ENCODE measurements around the gene CNTNAP5.

CNTNAP5 gene

DNA sequence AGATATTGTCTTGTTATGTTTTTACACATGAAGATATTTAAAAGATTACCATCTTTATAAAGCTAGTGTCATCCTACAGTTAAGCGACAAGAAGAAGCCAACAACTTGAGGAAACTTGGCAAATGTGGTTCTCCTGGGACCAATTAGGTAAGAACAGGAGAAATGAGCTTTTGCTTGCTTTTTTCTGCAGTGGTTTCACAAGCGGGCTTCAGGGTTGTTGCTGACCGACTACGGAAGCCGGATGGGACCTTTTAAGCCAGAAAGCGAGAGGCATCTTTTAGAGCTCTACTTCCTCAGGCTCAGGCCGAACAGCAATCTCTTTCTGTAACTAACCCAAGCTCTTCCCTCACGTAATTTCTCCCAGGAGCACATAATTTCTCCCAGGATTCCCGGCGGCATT is 256.5 kb downstream of the CNTNAP5 start:
- no peak for DNase-seq

GRCh38 chr2:124283096-124283495 is 258.0 kb downstream of the CNTNAP5 start:
- no peak for DNase-seq

GRCh38 chr2:124286089-124286783 is 261.1 kb downstream of the CNTNAP5 start:
- no peak for DNase-seq

- no peak for DNase-seq
These were observed 264.0 kb downstream of the CNTNAP5 start for GRCh38 chr2:124289060-124289459.

DNA sequence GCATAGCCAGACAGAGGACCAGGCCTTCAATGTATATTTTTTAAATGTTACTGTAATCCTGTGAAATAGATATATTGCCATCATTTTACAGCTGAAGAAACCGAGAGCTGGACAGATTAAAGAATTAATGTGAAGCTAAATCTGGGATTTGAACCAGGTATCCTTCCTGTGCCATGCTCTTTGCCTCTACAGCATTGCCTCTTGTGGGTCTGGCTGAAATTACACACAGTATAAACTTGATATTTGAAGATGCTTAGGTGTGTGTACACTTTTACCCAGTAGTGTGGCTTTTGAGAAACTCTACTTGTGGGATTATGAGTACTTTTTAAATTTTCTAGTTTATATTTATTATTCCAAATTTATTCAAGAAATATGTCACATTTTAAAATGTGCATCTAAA is 264.5 kb downstream of the CNTNAP5 start:
- DNase-seq, result no peak

DNA sequence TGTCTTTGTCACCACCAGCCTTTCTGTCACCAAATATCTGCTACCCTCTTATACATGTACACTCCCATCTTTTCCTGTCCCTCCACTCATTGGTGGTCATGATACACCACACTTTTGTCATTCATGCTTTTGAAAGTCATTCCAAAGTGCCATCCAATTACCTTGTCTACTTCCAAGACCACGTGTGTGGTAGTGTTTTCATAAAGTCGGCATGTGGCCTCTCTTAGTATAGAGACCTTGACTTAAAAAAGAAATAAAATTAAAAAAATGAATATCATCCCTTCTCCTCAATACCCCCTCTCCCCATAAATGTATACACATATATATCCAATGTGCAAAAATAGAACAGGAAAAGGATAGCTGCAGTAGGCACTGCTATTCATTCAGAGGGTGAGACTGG is 271.4 kb downstream of the CNTNAP5 start:
- no peak for DNase-seq

DNA sequence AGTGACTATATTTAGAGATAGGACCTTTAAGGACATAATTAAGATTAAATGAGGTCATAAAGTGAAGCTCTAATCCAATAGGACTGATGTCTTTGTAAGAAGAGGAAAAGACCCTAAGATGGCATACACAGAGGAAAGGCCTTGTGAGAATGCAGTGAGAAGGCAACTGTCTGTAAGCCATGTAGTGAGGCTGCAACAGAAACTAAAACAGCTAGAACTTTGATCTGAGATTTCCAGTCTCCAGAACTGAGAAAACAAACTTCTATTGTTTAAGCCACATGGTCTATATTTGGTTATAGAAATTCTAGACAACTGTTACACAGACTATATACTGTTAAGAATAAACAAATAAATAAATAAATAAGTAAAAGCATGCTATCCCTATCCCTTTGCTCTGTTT is 276.8 kb downstream of the CNTNAP5 start:
- no peak for DNase-seq

- no peak for DNase-seq
These were observed 283.4 kb downstream of the CNTNAP5 start for GRCh38 chr2:124308319-124309062.

GRCh38 chr2:124309563-124310138 is 284.6 kb downstream of the CNTNAP5 start:
- DNase-seq, result no peak

DNA sequence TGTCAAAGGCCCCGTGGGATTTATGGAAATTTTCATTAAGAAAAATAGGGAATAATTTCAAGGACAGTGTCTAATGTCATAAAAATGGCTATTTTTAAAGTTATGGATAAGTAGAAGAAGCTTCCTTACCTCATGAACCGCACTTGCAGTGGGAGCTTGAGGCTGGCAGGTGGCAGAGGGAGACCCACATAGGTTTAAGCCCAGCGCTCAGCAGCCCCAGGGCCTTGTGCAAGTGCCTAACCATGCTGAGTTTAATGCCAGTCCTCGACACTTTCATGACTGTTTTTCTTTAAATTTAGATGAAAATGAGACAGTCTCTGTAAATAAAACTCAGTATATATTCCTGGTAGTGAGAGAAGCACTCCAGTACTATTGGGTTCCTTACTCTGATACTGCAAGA is 285.6 kb downstream of the CNTNAP5 start:
- DNase-seq, result no peak

DNA sequence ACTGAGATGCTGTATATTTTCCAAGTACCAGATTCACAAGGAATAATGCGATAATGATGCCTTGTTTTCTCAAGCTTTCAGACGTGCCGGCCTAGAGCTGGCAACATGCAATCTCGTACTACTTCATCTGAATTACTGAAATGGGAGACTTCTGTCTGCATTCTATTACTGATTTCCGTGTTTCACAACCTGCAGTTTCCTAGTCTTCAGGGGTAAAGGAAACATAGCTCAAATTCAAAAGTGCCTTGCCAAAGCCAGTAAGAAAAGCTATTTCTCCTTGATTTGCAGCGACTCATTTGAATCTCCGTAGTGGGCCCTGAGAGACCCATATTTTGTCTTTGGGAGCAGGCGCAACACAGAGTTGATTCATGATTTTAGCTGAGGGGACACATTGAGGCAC is 289.0 kb downstream of the CNTNAP5 start:
- DNase-seq, result no peak

DNA sequence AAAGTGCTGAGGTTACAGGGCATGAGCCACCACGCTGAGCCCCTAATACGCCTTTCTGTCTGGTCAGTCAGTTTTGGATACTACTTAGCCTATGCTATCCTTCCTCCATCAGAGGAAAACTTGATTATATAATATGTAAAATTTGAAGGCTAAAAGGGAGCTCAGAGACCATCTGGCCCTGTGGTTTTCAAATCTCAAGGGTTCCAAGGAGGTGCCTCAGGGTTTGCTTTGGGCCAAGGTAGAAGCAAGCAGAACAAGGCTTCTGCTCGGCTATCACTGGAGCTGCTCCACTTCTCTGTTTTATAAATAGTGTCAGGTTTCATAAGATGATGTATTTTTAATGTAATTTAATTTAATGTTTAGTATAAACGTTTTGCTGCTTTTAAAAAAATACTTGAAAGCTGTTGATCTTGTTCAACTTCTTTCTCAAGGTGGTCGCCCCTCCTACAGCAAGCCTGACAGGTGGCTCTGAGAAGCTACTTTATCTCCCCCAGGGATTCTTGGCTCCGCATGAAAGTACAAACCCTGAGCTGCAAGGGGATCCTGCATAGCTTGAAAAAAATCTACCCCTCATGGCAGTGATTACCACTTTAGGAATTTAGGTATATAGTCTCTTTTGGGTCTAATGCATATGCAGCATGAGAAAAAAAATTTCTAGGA is 290.3 kb downstream of the CNTNAP5 start:
- DNase-seq, result no peak

DNA sequence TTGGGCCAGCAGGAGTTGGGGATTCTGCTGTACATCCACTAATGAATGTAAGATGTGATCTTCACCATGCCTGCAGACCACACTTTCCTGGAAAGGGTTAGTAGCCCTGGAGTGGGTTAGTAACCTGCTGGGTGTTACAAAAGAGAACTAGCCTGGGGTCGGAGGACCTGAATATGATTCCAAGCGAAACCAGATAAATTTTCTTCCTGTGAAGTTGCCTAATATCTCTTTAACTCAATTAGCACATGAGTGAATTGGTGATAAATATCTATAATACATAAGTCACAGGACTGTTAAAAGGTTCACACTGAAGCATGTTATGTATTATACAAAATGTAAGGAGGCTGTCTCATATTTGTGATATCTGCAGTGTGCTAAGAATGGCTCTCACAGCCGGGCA is 291.0 kb downstream of the CNTNAP5 start:
- no peak for DNase-seq

DNA sequence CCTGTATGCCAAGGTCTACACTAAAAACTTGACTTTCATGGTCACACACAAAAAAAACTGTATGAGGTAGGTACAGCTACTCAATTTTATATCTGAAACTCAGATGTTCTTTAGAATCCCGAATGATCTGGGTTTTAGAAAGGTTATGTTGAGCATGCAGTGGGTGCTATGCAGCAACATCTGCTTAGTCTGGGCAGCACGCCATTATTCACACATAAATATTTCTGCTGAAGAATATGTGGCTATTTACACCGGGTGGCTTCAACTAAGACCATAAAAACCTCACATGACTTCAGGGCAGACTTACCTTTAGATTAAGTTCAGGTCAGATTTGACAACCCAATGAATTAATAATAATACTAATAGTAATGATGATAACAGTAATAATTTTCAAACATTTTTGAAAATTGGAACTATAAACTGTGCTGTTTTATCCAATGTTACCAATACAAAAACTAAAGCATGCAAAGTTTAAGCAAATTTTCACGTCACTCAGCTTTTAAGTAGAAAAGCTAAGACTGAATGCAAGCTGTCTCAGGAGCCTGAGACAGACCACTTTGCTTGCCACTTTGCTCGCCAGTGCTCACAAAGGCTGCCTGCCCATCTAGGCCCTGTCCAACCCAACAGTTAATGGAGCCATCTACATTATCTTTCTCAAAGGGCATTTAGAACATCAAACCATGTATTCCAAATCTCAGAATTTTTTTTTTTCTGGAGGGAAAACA is 292.0 kb downstream of the CNTNAP5 start:
- DNase-seq, result no peak

GRCh38 chr2:124317628-124318027 is 292.5 kb downstream of the CNTNAP5 start:
- peak; percentile 9 for DNase-seq

- DNase-seq, result no peak
These were observed 293.8 kb downstream of the CNTNAP5 start for GRCh38 chr2:124318913-124319312.

DNA sequence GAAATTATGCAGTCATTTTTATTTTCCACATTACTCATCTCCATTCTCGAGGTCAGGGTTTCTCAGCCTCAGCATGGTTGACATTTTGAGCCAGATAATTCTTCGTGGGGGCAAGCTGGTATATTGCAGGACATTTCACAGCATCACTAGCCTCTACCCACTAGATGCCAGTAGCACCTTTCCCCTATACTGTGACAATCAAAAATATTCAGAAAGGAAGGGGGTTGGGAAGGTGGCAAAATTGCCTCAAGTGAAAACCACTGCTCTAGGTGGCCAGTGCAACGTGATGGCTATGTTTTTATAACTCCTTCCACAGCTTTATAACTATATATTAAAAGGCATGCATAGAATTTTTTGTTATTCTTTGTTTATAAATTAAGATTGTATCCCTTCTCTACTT is 294.5 kb downstream of the CNTNAP5 start:
- no peak for DNase-seq

DNA sequence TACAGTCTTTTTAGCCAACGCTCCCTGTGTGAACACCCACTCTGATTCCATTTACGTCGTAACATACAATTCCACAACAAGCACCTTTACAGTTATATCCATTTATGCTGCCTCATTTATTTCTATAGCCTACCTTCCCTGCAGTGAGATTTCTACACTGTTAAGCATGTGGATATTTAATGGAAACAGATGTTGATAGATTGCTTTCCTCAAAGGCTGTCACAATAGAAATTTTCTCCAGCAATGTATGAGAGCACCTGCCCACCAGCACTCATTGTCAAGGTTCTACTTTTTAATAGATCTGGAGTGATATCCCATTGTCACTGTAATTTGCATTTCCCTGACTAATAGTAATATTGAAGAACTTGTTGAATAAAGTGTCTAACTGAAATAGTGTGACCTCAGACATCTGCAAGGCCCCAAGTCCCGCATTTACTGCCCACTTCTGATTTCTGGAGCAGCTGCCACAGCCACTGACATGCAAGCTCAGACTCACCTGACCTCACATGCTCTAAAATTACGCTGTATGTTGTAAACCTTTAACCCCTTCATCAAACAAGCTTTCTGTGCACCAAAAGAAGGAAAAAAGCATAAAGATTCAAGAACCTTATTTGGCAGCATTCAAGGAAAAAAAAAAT is 295.1 kb downstream of the CNTNAP5 start:
- no peak for DNase-seq

GRCh38 chr2:124323321-124323720 is 298.2 kb downstream of the CNTNAP5 start:
- no peak for DNase-seq

GRCh38 chr2:124325667-124326440 is 300.8 kb downstream of the CNTNAP5 start:
- peak; percentile 6 for DNase-seq

DNA sequence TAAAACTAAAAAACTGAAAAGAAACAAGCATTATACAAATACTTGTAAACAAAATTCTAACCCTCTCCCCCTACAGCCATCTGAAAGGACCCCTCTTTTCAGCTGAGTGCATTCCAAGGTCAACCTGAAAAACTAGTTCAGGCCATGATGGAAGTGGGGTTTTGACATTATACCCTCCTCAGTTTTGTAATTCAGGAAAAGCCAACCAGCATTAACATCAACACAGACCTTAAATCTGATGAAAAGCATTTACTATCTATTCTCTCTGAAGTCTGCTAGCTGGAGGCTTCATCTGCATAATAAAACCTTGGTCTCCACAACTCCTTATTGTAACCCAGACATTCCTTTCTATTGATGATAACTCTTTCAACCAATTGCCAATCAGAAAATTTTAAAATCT is 302.2 kb downstream of the CNTNAP5 start:
- DNase-seq, result no peak

GRCh38 chr2:124328397-124328796 is 303.3 kb downstream of the CNTNAP5 start:
- DNase-seq, result no peak

All from OCI-M1 (cell line).